HepG2 (cell line): ENCODE measurements around the gene ASB4. TPM values are rescaled to one million over a fixed set of nuclear protein-coding genes. Genes with fewer than 3 reads are reported as not detected.

ENCODE experiments used
- ATAC-seq: fragments of 200-7000 bp; cut with Tn5 transposase; 3 replicates; pipeline ENCODE4 v1.9.1; 2020; ENCODE audit warnings: mild to moderate bottlenecking, moderate library complexity
- BruUV-seq: library from RNA; stranded (reverse); fragments of 400-500 nt; replicated peaks from 2 replicates; lab custom pipeline; 2021; lab: Mats Ljungman, UMichigan
- CTCF ChIA-PET: fragments of 300-600 bp; formaldehyde crosslinking; extraction: SDS; loops from one replicate; lab custom pipeline; 2021; ENCODE audit warnings: low total read pairs, inconsistent platforms, low intra/inter-chr PET ratio; lab: Yijun Ruan, JAX
- POLR2A ChIA-PET: fragments of 350-600 bp; sonication (Branson Sonifier 250); formaldehyde crosslinking; loops from one replicate; lab custom pipeline; 2020; ENCODE audit warnings: antibody characterized with exemption, inconsistent platforms; lab: Yijun Ruan, JAX
- DNase-seq: peaks from one replicate; pipeline ENCODE4 v3.0.0-alpha.2; 2015; ENCODE audit warnings: low spot score
- FAIRE-seq: peaks from 3 replicates; lab custom pipeline; 2011; peaks lifted over from hg19 to GRCh38; lab: Jason Lieb, UNC
- H2AFZ ChIP-seq: one replicate; pipeline ENCODE4 v1.6.1; 2011; ENCODE audit warnings: low read length, inconsistent platforms
- H3K27ac ChIP-seq: fragments of 300-600 bp; 3 replicates; pipeline ENCODE4 v1.8.0; 2011; ENCODE audit warnings: mixed run types, mild to moderate bottlenecking, mixed read lengths, low read length, inconsistent platforms; ENCODE audit not compliant: insufficient read depth; ENCODE audit errors: extremely low read length
- H3K27me3 ChIP-seq, 2 experiments: fragments of 200-600 bp in 1 of 2; 2 replicates in 1 of 2; 3 replicates in 1 of 2; pipeline versions ENCODE4 v1.6.0 to v1.8.0; 2011; ENCODE audit warnings: low read length in 2 of 2, mild to moderate bottlenecking in 2 of 2, moderate library complexity in 2 of 2, inconsistent platforms in 1 of 2; ENCODE audit not compliant: insufficient read depth in 2 of 2, control insufficient read depth in 1 of 2
- H3K36me3 ChIP-seq, 2 experiments: fragments of 200-600 bp in 1 of 2; replicated peaks in 1 of 2; 2 replicates in 1 of 2; 3 replicates in 1 of 2; pipeline versions ENCODE4 v1.5.1 to v1.8.0; 2011; ENCODE audit warnings: low read length in 2 of 2, inconsistent platforms in 1 of 2; ENCODE audit not compliant: insufficient read depth in 2 of 2, control insufficient read depth in 1 of 2
- H3K4me1 ChIP-seq: 2 replicates; pipeline ENCODE4 v1.5.1; 2012; ENCODE audit warnings: low read length, inconsistent platforms; ENCODE audit not compliant: insufficient read depth
- H3K4me2 ChIP-seq: 2 replicates; pipeline ENCODE4 v1.6.0; 2011; ENCODE audit warnings: low read depth, low read length, inconsistent platforms
- H3K4me3 ChIP-seq, 3 experiments: fragments of 200-600 bp in 1 of 3; sonication (generic), shearing (Covaris generic) in 1 of 3; replicated peaks in 1 of 3; 2 replicates each; pipeline ENCODE4 v1.5.1; 2011 to 2016; ENCODE audit warnings: low read length in 3 of 3, inconsistent platforms in 2 of 3, low read depth in 2 of 3, mild to moderate bottlenecking in 2 of 3, control low read depth in 1 of 3, mixed read lengths in 1 of 3; ENCODE audit not compliant: insufficient read depth in 1 of 3
- H3K79me2 ChIP-seq: one replicate; pipeline ENCODE4 v1.6.1; 2011; ENCODE audit warnings: low read length, inconsistent platforms; ENCODE audit not compliant: insufficient read depth
- H3K9ac ChIP-seq: 2 replicates; pipeline ENCODE4 v1.6.0; 2011; ENCODE audit warnings: mild to moderate bottlenecking, low read depth, low read length, inconsistent platforms; ENCODE audit not compliant: insufficient read depth
- H3K9me3 ChIP-seq: 2 replicates; pipeline ENCODE4 v1.5.1; 2012; ENCODE audit warnings: mild to moderate bottlenecking, low read length
- H4K20me1 ChIP-seq: 2 replicates; pipeline ENCODE4 v1.6.0; 2011; ENCODE audit warnings: inconsistent platforms, mild to moderate bottlenecking, low read length, moderate library complexity; ENCODE audit not compliant: insufficient read depth
- BRCA1 ChIP-seq: sonication (generic); formaldehyde crosslinking; IDR thresholded peaks from 2 replicates; pipeline ENCODE4 v1.4.0; 2020; ENCODE audit warnings: missing genetic modification reagents
- FOSL2 ChIP-seq: sonication (generic); formaldehyde crosslinking; IDR thresholded peaks from 2 replicates; pipeline ENCODE4 v1.4.0; 2020; ENCODE audit warnings: missing genetic modification reagents
- GFI1 ChIP-seq: sonication (generic); formaldehyde crosslinking; IDR thresholded peaks from 2 replicates; pipeline ENCODE4 v1.5.0; 2020; ENCODE audit warnings: missing genetic modification reagents, mild to moderate bottlenecking, borderline replicate concordance
- HDAC6 ChIP-seq: fragments of 200-600 bp; sonication (generic); IDR thresholded peaks from 2 replicates; pipeline ENCODE4 v1.7.0; 2017; ENCODE audit warnings: mild to moderate bottlenecking, antibody characterized with exemption, low read length, low read depth
- LBX2 ChIP-seq: sonication (generic); formaldehyde crosslinking; IDR thresholded peaks from 2 replicates; pipeline ENCODE4 v1.5.0; 2020; ENCODE audit warnings: missing genetic modification reagents, mild to moderate bottlenecking, borderline replicate concordance
- LCORL ChIP-seq, 2 experiments: fragments of 450-650 bp in 1 of 2; sonication (generic) in 1 of 2; formaldehyde crosslinking in 1 of 2; IDR thresholded peaks; 2 replicates each; pipeline versions ENCODE4 v1.5.0 to v1.6.1; 2017 to 2020; ENCODE audit warnings: antibody characterized with exemption in 1 of 2, missing genetic modification reagents in 1 of 2
- MAX ChIP-seq: IDR thresholded peaks from 2 replicates; pipeline ENCODE4 v1.6.1; 2012; ENCODE audit warnings: inconsistent platforms
- MTF2 ChIP-seq: sonication (generic); formaldehyde crosslinking; IDR thresholded peaks from 2 replicates; pipeline ENCODE4 v1.5.0; 2020; ENCODE audit warnings: missing genetic modification reagents, borderline replicate concordance
- RELA ChIP-seq: sonication (generic); formaldehyde crosslinking; IDR thresholded peaks from 2 replicates; pipeline ENCODE4 v1.4.0; 2020; ENCODE audit warnings: missing genetic modification reagents
- SRSF1 ChIP-seq: fragments of 200-400 bp; formaldehyde crosslinking; optimal IDR thresholded peaks from 2 replicates; pipeline ENCODE3; 2017; ENCODE audit warnings: mild to moderate bottlenecking, low read depth, low read length, moderate library complexity
- TP53 ChIP-seq: sonication (generic); formaldehyde crosslinking; conservative IDR thresholded peaks from 2 replicates; pipeline ENCODE4 v1.4.0; 2020; ENCODE audit warnings: missing genetic modification reagents
- ZNF17 ChIP-seq: sonication (generic); formaldehyde crosslinking; IDR thresholded peaks from 2 replicates; pipeline ENCODE4 v1.5.0; 2020; ENCODE audit warnings: mild to moderate bottlenecking, missing genetic modification reagents
- ZNF414 ChIP-seq: sonication (generic); formaldehyde crosslinking; IDR thresholded peaks from 2 replicates; pipeline ENCODE4 v1.5.0; 2020; ENCODE audit warnings: missing genetic modification reagents
- WGBS: methylation state at CpG from one replicate; pipeline ENCODE4 v1.1.6; 2017; ENCODE audit warnings: low lambda C conversion rate; 5-methylcytosine and 5-hydroxymethylcytosine counted together
- in situ Hi-C: cut with HindIII; loops from 2 replicates; pipeline ENCODE4 v1.10.0; 2017; ENCODE audit warnings: low pct_unique_long_range_greater_than_20kb; ENCODE audit not compliant: extremely low pct_ligation_motif_present
- intact Hi-C: fragments of 100-400 bp; cut with micrococcal nuclease; formaldehyde crosslinking; loops from one replicate; pipeline ENCODE4 v1.10.0; 2022; ENCODE audit not compliant: unreplicated experiment
- polyA plus RNA-seq, 8 experiments: library from polyadenylated mRNA; depleted of rRNA in 3 of 8; stranded (reverse) in 7 of 8; unstranded in 1 of 8; fragments of >200 nt; fragmentation: Illumina TruSeq in 4 of 8; extraction: Trizol in 4 of 8; gene quantifications; 2 replicates each; pipeline versions ENCODE4 v1.2.1 to v1.2.3, GENCODE V29; 2011 to 2016; ENCODE audit warnings: low read depth in 4 of 8, missing spikeins in 1 of 8, mixed read lengths in 1 of 8; ENCODE audit not compliant: insufficient read depth in 1 of 8
- total RNA-seq, 5 experiments: library from RNA; depleted of rRNA; stranded (reverse); fragments of >200 nt; fragmentation: Illumina TruSeq; extraction: Trizol; gene quantifications; 2 replicates each; pipeline ENCODE4 v1.2.3, GENCODE V29; 2016; ENCODE audit warnings: low read depth in 1 of 5

Gene ASB4
- total and polyA plus RNA-seq, 2 of the 13 experiments (the other 11 are each of a cell fraction or from before 2014, with no cell fraction given): 1.1 to 4.0 TPM

- no peaks in the 10 kb centered on the region for H3K36me3 ChIP-seq
- H3K27me3 ChIP-seq: no peaks in the 10 kb centered on the region; a peak in 1 of 5 replicates
- intact Hi-C loops (no loop called here), in situ Hi-C loops (loop anchor here (25.0 kb wide), 1 partner anchor 312 kb away; no protein-coding TSS in a partner anchor)
- CTCF ChIA-PET: no interaction called here
- H3K4me2 ChIP-seq: no peak overlapping the region
- no peak overlapping the region for H2AFZ ChIP-seq
- no peaks in the 10 kb centered on the region for H3K9me3 ChIP-seq
- FAIRE-seq (no peak), DNase-seq (no peak), ATAC-seq (peak; percentile 41; the same call in 1 of the 3 replicates)
- POLR2A ChIA-PET: no interaction called here
- no peak overlapping the region for H3K27ac ChIP-seq
- H4K20me1 ChIP-seq: no peaks in the 10 kb centered on the region
- H3K4me3 ChIP-seq: no peak overlapping the region
- peaks cover 10% of the 10 kb centered on the region; the same call in 1 of the 2 replicates for H3K4me1 ChIP-seq
- TF ChIP-seq FOSL2 (CRISPR knock-in tag): peak; percentile 23; the same call in 1 of the 2 replicates
- TF ChIP-seq TP53 (CRISPR knock-in tag): no peak
- no TSS peak for BruUV-seq
- WGBS: 16% methylated on average over 4 of the region's 6 CpGs
- H3K9ac ChIP-seq: no peak overlapping the region
- H3K79me2 ChIP-seq: no peaks in the 10 kb centered on the region
Observed at GRCh38 chr7:95549818-95550529, 64.2 kb downstream of the ASB4 start.

GRCh38 chr7:95550546-95550945 is 64.8 kb downstream of the ASB4 start:
- Histone ChIP-seq H3K36me3 (no peaks in the 10 kb centered on the region), H3K4me3 (no peak overlapping the region), H3K9ac (no peak overlapping the region), H3K4me1 (peaks cover 10% of the 10 kb centered on the region; the same call in 1 of the 2 replicates), H3K4me2 (no peak overlapping the region), H3K27ac (no peak overlapping the region), H2AFZ (no peak overlapping the region), H3K79me2 (no peaks in the 10 kb centered on the region), H3K9me3 (no peaks in the 10 kb centered on the region), H3K27me3 (no peaks in the 10 kb centered on the region; a peak in 1 of 5 replicates), H4K20me1 (no peaks in the 10 kb centered on the region)
- FAIRE-seq (no peak), ATAC-seq (no peak), DNase-seq (no peak)
- 0% methylated on average over 4 of the region's 4 CpGs for WGBS
- POLR2A ChIA-PET: no interaction called here
- CTCF ChIA-PET: no interaction called here
- BruUV-seq: no TSS peak
- in situ Hi-C loops (no loop called here), intact Hi-C loops (no loop called here)
- TF ChIP-seq SRSF1 (no peak), HDAC6 (no peak), ZNF17 (CRISPR knock-in tag) (no peak), LBX2 (CRISPR knock-in tag) (no peak), MTF2 (no peak), RELA (CRISPR knock-in tag) (no peak), MAX (no peak), LCORL (IDR thresholded peaks at IDR 0.05) (no peak), LCORL (CRISPR knock-in tag; IDR thresholded peaks at IDR 0.05) (no peak), ZNF414 (CRISPR knock-in tag) (no peak), GFI1 (CRISPR knock-in tag) (no peak), BRCA1 (CRISPR knock-in tag) (no peak)
